ENCODE measurements around the gene NUP98.

DNA sequence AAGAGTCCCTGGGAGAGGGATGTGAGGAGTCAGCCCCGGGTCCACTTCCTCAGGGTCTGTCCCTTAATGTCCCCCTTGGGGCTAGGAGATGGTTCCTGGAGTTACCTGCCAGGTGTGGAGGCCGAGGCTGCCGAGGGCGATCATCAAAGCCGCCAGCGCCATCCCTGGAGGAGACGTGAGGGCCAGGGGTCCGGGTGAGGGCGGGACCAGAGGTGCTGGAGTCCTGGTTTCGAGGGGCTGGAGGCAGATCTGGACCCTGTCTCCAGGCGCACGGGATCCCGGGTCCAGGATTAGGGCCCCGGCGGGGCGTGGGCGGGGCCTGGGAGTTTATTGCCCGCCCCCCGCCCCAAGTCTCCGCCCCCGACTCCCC is 155.7 kb downstream of the NUP98 start, which contains the start of gene ART5:
- TF ChIP-seq, protein P1, sequence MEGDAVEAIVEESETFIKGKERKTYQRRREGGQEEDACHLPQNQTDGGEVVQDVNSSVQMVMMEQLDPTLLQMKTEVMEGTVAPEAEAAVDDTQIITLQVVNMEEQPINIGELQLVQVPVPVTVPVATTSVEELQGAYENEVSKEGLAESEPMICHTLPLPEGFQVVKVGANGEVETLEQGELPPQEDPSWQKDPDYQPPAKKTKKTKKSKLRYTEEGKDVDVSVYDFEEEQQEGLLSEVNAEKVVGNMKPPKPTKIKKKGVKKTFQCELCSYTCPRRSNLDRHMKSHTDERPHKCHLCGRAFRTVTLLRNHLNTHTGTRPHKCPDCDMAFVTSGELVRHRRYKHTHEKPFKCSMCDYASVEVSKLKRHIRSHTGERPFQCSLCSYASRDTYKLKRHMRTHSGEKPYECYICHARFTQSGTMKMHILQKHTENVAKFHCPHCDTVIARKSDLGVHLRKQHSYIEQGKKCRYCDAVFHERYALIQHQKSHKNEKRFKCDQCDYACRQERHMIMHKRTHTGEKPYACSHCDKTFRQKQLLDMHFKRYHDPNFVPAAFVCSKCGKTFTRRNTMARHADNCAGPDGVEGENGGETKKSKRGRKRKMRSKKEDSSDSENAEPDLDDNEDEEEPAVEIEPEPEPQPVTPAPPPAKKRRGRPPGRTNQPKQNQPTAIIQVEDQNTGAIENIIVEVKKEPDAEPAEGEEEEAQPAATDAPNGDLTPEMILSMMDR (IDR thresholded peaks at IDR 0.05; ENCODE audit: borderline replicate concordance, extremely low read depth, low read length, poor library complexity, severe bottlenecking): no peak
- TF ChIP-seq EZH2 (IDR thresholded peaks at IDR 0.05; ENCODE audit: borderline replicate concordance, low read depth, low read length, severe bottlenecking): no peak

All from DND-41 (cell line).